ENCODE results near the gene HOXA2.

Gene HOXA2

DNA sequence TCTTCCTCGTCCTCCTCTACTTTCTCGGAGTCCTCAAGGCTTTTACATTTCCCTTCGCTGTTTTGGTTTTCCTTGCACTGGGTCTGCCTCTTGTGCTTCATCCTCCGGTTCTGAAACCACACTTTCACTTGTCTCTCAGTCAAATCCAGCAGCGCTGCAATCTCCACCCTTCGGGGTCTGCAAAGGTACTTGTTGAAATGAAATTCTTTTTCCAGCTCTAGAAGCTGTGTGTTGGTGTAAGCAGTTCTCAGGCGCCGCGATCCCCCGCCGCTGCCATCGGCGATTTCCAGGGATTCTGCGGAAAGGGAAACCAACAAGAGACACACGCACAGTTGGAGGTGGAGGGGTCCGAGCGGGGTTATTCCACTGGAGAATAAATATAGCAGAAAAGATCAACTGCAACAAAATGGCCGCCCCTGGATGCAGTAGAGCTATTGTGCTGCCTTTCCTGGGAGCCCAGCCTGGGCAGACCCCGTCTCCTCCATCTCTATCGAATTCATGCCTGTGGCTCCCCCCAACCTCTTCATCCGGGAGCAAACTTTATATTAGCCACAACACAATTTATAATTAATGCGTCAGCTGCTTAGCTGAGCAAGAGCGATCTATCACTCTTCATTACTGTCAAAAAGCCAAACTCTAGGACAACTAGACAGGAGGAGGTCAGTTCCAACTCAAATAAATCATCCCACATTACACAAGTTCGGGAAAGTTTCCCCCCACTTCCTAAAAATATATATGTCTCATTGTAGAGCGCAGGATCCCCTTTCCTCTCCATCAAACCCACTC is 1.1 kb downstream of the HOXA2 start:
- Histone ChIP-seq H3K9me2 (replicated peaks; ENCODE audit: insufficient read depth, low read length) (no peaks in the 10 kb centered on the region), H3F3A (ENCODE audit: insufficient read depth) (peaks cover 18% of the 10 kb centered on the region; the same call in 1 of the 2 replicates), H3K27me3 (ENCODE audit: low read length) (no peaks in the 10 kb centered on the region), H3K9me3 (ENCODE audit: insufficient read depth, low read length) (no peaks in the 10 kb centered on the region), H2AFZ (ENCODE audit: low read depth, low read length, severe bottlenecking) (no peak overlapping the region), H3K4me3 (ENCODE audit: insufficient read depth, low read length, poor library complexity, severe bottlenecking) (no peak overlapping the region), H3K79me2 (ENCODE audit: insufficient read depth, low read length) (peaks cover 15% of the 10 kb centered on the region), H3K36me3 (ENCODE audit: low read length) (no peaks in the 10 kb centered on the region), H3K9ac (ENCODE audit: low read length) (no peak overlapping the region), H3K27ac (ENCODE audit: low read depth, low read length) (no peak overlapping the region), H3K4me2 (ENCODE audit: low read depth, low read length, poor library complexity, severe bottlenecking) (no peak overlapping the region), H4K20me1 (ENCODE audit: low read depth, low read length) (no peaks in the 10 kb centered on the region)
- no peak for TF ChIP-seq EZH2phosphoT487 (conservative IDR thresholded peaks at IDR 0.05; ENCODE audit: low read length)

DNA sequence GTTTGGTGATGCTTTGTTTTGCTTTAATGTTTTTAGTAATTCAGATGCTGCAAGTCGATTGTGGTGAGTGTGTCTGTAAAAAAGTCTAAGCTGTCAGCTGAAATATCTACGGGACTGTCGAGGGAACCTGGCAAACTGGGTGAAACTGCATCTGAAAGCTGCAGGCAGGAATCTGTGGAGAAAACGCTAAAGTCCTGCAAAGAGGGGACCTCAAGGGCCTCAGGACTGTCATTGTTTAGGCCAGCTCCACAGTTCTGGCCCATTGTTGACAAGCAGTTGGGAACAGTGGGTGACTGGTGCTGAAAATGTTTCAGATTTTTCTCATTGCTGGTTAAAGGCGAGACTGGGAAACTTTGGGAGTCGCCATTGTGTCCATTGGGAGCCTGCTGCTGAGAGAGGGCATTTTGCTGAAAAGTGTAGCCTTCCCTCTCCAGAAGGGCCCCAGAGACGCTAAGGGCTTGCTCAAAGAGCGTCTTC is 1.8 kb downstream of the HOXA2 start:
- no peak for TF ChIP-seq EZH2phosphoT487 (conservative IDR thresholded peaks at IDR 0.05; ENCODE audit: low read length)
- TF ChIP-seq, protein P1, sequence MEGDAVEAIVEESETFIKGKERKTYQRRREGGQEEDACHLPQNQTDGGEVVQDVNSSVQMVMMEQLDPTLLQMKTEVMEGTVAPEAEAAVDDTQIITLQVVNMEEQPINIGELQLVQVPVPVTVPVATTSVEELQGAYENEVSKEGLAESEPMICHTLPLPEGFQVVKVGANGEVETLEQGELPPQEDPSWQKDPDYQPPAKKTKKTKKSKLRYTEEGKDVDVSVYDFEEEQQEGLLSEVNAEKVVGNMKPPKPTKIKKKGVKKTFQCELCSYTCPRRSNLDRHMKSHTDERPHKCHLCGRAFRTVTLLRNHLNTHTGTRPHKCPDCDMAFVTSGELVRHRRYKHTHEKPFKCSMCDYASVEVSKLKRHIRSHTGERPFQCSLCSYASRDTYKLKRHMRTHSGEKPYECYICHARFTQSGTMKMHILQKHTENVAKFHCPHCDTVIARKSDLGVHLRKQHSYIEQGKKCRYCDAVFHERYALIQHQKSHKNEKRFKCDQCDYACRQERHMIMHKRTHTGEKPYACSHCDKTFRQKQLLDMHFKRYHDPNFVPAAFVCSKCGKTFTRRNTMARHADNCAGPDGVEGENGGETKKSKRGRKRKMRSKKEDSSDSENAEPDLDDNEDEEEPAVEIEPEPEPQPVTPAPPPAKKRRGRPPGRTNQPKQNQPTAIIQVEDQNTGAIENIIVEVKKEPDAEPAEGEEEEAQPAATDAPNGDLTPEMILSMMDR (IDR thresholded peaks at IDR 0.05; ENCODE audit: insufficient read depth, low read length, poor library complexity, severe bottlenecking), result no peak
- Histone ChIP-seq H3K27ac (ENCODE audit: low read depth, low read length) (no peak overlapping the region), H4K20me1 (ENCODE audit: low read depth, low read length) (no peaks in the 10 kb centered on the region), H2AFZ (ENCODE audit: low read depth, low read length, severe bottlenecking) (no peak overlapping the region), H3K79me2 (ENCODE audit: insufficient read depth, low read length) (peaks cover 15% of the 10 kb centered on the region), H3K4me3 (ENCODE audit: insufficient read depth, low read length, poor library complexity, severe bottlenecking) (no peak overlapping the region), H3K9ac (ENCODE audit: low read length) (no peak overlapping the region), H3K27me3 (ENCODE audit: low read length) (no peaks in the 10 kb centered on the region), H3K9me3 (ENCODE audit: insufficient read depth, low read length) (no peaks in the 10 kb centered on the region), H3K4me2 (ENCODE audit: low read depth, low read length, poor library complexity, severe bottlenecking) (no peak overlapping the region), H3K9me2 (replicated peaks; ENCODE audit: insufficient read depth, low read length) (no peaks in the 10 kb centered on the region), H3F3A (ENCODE audit: insufficient read depth) (peaks cover 18% of the 10 kb centered on the region; the same call in 1 of the 2 replicates), H3K36me3 (ENCODE audit: low read length) (no peaks in the 10 kb centered on the region)

DNA sequence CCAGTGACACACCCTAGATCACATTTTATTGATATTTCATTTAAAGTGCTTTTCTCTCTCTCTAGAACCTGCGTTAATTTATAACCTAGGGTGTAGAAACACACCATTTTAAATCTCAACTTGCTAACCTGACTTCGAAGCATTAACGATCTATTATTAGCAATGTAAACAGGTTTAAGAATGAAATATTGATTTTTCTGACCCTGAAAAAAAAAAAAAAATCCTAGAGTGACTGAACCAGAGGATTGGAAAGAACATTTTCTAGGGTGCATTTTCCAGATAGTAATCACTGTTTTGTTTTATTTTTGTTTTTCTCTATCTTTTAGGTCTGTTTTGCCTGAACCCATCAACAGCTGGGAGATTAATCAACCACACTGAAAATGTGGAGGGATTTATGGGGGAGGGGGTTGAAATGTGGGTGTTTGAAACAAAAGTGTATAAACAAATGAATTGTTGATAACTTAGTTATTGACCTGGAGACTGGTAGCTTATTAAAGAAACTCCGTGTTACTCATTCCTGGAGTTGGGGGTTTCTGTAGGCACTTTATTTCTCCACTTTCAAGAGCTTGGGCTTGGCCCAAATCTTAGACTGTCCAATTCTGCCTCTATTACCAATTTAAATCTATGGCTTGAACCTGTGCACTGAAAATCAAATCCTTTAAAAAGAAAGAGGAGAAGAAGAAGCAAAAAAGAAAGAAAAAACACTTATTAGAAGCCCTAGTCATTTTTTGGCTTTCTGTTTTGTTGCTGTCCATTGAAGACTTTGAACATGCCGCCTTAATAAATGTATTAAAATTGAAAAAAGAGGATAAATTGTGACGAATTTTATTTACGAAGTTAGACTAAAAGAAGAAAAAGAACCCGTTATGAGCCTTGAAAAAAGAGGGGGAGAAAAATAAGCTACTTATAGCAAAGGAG is 2.8 kb downstream of the HOXA2 start:
- Histone ChIP-seq H3K79me2 (ENCODE audit: insufficient read depth, low read length) (peaks cover 18% of the 10 kb centered on the region), H3K9ac (ENCODE audit: low read length) (no peak overlapping the region), H3F3A (ENCODE audit: insufficient read depth) (peaks cover 18% of the 10 kb centered on the region; the same call in 1 of the 2 replicates), H3K9me3 (ENCODE audit: insufficient read depth, low read length) (no peaks in the 10 kb centered on the region), H3K27me3 (ENCODE audit: low read length) (no peaks in the 10 kb centered on the region), H2AFZ (ENCODE audit: low read depth, low read length, severe bottlenecking) (no peak overlapping the region), H3K4me2 (ENCODE audit: low read depth, low read length, poor library complexity, severe bottlenecking) (no peak overlapping the region), H3K36me3 (ENCODE audit: low read length) (no peaks in the 10 kb centered on the region), H3K4me3 (ENCODE audit: insufficient read depth, low read length, poor library complexity, severe bottlenecking) (no peak overlapping the region), H4K20me1 (ENCODE audit: low read depth, low read length) (no peaks in the 10 kb centered on the region), H3K9me2 (replicated peaks; ENCODE audit: insufficient read depth, low read length) (no peaks in the 10 kb centered on the region), H3K27ac (ENCODE audit: low read depth, low read length) (no peak overlapping the region)
- TF ChIP-seq EZH2phosphoT487 (conservative IDR thresholded peaks at IDR 0.05; ENCODE audit: low read length), result no peak
- TF ChIP-seq, protein P1 (IDR thresholded peaks at IDR 0.05; ENCODE audit: insufficient read depth, low read length, poor library complexity, severe bottlenecking), result no peak

Measured in SU-DHL-6 (cell line).